ENCODE data around the gene ELFN2.

Gene ELFN2

DNA sequence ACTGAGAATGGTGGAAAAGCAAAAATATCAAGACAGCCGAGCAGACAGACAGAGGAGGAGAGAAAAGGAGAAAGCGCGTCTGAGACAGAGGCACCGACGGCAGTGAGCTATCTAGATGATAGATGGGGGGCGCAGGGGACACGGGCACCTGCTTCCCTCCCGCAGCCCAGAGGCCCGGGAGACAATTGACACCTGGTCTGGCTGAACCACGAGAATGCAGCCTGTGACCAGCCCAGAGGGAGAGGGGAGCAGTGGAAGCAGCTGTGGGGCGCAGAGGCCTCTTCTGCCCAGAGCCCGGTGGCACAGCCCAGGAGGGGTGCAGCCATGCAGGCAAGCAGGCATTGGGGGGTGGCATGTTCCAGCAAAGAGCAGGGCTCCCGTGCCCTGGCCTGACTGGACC lies 48.2 kb downstream of the ELFN2 start:
- no peak for DNase-seq

DNA sequence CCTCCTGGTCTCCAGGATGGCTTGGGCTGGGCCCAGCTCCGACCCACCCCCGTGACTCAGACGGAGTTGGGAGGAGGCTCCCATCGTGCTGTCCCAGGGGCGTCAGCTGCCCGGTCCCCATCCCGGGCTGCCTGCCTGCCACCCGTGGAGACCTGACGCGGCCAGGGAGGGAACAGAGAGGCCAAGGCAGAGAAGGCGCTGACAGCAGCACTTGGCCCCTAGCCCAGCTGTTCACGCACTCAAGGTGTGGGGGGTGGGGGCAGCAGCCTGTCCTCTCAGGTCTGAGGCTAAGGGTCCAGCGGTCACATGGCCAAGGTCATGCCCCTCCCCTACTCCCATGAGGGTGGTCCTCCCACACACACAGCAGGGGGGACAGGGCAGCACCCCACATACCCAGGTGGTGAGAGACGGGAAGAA lies 48.6 kb downstream of the ELFN2 start:
- no peak for DNase-seq

DNA sequence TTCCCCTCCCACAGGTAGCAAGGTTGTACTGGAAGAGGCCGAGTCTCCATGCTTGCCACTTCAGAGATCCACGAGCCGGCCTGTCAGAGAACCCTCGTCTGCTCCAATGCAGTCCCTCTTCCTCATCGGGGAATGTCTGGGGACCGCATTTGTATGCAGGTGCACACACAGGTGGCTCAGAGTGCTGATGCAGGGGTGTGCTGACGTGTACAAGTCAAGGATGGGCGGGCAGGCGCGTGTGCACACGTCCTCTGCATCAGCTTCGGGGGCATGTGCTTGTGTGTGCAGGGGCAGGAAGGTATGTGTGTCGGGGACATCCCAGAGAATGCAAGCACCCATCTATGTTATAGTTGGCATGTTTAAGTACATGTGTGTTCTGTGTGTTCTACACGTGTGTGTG lies 49.4 kb downstream of the ELFN2 start:
- no peak for DNase-seq

DNA sequence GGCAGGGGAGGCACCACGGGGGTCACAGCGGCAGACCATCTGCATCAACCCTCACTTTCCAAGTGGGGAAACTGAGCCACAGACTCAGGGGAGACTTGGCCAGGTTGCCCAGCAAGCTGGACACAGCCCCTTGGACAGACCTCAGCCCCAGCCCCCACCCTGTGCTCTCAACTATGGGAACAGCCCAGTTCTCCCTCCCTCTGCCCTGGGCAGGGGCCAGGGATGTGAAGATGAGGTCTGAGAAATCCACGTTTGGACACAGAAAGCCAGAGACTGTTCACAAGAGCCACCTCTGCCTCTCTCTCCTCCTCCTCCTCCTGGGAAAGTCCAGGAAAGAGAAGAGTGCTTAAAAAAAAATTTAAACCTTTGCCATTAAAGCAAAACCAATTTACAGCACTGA lies 50.1 kb downstream of the ELFN2 start:
- no peak for DNase-seq

DNA sequence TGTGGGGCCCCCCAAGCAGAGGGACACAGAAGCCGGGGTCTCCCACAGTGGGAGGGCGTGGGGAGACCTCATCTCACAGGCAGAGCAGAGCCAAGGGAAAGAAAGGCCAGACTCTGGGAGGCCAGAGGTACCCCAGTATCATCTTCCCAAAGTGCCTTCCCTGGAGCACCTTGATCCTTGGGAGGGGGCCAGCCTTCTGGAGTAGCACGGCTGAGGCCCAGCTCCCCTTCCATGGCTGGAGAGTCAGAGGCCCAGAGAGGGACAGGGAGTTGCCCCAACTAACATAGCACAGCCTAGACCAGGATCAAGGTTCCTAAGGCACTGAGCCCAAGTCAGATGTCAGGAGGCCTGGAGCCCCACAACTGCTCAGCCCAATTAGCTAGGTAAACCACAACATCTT lies 50.6 kb downstream of the ELFN2 start:
- no peak for DNase-seq

DNA sequence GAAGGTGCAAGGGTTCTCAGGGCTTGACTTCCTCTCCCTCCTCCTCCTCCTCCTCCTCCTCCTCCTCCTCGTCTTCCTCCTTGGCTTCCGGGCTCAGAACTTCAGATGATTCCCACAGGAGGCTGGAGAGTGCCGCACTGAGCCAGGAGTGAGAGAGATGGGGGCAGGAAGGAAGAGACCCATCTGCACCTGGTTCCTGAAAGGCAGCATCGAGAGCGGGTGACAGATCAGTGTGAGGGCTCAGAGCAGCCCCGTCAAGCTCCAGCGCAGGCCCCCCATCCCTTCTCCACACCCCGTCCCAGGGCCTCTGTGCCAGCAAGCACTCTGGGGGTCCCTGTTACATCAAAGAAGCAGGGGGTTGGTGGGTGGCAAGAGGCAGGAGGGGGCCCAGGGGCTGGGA lies 51.5 kb downstream of the ELFN2 start:
- DNase-seq = no peak

DNA sequence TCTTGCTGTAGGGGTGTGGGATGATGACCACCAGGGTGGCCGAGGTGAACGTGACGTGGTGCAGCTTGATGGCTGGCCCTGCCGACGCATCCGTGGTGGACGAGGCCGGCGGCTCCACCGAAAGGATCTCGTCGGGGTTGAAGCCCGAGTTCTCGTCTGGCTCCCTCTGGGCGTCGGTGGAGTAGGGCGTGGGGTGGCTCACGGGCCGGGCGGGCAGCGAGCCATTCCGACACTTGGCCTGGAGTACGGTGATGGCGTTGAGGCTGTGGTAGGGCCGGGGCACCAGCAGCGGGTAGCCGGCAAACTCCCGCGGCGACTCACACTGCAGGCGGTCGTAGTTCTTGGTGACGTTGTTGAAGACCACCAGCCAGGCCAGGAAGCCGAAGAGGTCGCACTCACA lies 52.7 kb downstream of the ELFN2 start:
- no peak for DNase-seq

DNA sequence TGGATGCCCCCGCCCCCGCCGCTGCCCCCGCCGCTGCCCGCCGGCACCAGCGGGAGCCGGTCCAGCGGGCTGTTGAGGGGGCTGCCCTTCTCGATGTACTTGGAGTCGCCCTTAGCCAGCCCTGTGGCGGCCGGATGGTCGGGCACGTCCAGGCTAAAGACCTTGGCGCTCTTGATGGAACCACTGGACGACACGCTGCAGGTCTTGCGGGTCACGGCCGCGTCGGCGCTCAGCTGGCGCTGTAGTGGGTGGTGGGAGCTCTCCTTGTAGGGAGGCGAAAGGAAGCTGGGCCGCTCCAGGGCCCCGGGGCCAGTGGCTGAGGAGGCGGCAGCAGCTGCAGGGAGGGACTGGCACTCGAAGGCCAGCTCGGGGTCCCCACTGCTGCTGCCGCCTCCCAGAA lies 53.8 kb downstream of the ELFN2 start:
- DNase-seq = no peak

DNA sequence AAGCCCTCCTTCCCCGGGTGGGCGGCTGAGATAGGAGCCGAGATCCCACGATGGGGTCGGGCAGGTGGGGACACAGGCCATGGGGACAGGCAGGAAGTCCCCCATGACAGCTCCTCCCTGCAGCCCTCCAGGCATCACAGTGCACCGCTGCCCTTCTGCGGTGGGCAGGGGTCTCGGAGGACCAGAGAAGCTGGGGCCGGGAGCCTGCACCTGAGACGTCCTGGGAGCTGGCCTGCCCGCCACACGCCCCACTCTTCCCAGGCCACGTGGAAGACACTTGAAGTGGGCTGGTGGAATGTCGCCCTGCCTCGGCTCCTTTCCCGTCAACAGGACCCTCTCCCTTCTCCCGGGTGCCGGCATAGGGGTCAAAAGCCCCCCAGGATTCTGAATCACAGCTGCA lies 55.4 kb downstream of the ELFN2 start:
- no peak for DNase-seq

DNA sequence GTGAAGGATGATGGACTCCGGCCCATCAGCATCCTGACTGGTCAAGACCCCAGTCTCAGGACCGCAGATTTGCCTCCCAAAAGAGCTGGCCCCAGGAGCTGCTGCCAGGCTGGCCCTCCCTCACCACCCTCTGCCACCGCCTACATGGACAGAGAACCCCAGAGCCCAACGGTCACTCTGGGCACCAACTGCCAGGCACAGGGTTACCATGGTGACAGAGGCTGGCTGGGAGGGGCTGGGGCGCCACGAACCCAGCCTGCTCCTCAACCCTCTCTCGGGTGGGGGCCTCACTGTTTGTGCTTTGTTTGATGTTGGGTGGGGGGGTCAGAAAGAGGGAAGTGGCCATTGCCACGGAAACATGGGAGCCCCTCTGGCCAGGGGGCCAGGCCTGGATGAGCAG lies 55.8 kb downstream of the ELFN2 start:
- DNase-seq = no peak

DNA sequence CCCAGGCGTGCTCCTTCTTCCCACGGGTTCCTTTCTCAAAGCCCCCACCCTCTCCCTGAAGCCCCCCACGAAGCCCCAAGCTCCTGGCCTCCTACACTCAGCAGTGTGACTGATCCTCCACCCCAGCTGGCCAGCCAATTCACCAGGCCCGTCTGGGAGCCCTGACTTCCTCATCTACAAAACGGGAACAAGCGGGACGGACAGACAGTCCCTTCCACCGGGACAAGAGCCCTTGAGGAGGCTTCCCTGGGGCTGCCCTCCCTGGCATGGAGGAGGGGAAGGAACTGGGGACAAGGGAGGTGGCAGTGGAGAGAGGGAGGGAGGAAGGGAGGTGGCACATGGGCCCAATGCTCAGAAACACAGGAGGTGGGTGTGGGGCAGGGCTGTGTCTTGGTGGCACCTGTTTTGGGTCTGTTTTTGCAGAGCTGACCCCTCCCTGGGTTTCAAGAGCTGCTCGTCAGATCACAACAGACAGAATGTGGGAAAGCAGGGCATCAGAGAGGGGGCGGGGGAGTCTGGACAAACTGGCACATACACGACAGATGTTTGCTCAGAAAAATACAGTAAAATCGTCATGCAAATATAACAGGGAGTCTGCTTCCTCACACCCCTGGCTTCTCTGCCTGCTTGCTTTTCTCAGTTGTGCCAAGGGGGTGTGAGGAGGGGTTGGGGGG lies 56.8 kb downstream of the ELFN2 start:
- no peak for DNase-seq

DNA sequence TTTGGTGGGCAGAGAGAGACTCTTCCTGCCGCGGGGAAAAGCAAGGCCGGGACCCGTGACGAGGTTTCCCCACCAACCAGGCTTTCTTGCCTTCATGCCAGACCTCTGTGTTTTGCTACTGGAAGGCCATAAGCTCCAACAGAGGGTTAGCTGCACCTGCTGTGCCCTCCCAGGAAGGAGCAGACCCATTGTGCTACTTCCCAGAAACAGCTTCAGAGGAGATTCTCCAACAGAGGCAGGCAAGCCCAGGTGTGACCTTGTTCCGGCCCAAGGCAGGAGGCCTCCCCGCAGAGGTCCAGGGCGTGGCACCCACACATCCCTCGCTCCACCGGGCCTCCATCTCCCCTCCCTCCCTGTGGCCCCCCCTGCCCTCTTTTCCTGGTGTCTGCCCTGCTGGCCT lies 57.8 kb downstream of the ELFN2 start:
- no peak for DNase-seq

DNA sequence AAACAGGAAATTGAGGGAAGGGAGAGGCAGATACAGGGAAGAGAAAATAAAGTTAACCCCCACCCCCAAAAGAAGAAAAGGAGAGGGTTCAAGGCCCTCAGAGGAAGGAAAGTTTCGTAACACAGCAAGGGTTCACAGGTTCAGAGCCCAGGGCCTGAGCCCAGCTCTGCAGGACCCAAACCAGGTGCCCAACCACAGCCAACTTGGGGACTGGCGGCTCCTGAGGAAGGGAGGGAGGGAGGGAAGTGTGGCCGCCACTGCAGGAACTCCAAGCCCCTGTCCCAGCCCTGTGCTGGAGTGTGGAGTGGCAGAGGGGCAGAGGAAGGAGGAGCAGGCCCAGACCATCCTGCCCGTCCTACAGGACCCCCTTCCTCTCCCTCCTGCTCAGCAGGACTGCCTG lies 59.2 kb downstream of the ELFN2 start:
- DNase-seq = no peak

DNA sequence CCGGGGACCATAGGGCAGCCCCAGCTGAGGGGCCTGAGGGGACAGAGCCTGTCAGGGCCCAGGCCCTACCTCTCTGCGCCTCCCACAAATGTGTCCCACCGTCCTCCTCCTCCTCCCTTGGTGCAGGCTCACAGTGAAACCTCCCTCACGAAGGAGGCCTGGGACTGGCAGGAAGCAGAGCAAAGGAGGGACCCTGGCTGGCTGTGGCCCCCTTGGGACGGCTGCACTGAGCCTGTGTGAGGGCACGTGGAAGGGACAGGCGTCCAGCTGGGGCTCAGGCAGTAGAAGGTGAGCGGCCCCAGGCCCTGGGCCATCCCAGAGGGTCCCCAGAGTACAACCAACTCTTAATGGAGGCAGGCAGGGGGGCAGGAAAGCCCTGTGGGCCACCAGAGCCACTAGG lies 60.7 kb downstream of the ELFN2 start:
- no peak for DNase-seq

DNA sequence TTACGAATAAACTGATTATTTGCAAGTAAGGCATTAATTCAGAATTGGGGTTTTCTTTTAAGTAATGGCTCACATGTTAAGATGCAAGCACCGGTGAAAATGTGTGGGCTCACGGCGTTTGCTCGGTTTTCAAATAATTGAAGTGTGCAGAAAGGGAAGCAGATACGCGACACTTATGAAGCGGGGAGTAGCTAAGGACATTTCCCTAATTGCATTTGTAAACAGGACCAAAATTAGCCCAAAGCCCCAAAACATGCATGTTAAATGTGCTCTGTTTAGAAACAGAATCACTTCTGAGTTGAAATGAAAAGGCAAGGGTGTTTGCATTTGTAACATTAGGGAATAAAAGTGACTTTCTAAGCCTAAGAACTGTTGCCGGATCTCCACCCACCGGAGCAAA lies 61.3 kb downstream of the ELFN2 start:
- DNase-seq = no peak

DNA sequence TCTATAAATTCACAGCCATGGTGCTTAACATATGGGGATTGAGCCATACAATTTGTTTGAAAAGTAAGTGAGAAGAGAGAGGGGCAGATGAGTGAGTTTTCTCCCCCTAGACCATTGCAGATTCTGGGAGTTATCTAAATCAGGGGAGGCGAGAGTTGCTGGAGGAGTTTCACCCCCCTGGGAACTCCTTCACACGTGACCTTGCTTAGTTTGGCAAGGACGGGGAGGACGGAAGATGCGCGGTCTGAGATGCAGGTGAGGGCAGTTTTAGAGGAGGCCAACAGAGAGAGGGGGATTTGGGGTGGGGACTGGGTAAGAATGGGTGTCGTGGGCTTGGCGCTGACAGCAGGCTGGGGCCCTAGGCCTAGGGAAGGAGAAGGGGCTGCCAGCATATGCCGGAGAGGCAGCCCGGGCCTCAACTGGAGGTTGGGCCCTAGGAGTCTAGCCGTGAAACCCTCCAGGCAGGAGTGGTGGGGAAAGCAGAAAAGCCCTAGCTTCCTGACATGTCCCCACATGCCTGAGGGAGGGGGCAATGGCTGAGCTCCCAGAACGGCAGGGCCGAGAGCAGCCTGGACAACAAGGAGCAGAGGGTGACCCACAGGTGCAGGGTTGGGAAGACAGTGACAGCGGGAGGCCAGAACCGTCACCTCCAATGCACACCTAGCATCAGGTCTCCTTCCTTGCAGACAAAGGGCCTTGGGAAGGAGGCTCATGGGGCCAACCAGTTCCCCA lies 63.9 kb downstream of the ELFN2 start:
- DNase-seq = no peak

DNA sequence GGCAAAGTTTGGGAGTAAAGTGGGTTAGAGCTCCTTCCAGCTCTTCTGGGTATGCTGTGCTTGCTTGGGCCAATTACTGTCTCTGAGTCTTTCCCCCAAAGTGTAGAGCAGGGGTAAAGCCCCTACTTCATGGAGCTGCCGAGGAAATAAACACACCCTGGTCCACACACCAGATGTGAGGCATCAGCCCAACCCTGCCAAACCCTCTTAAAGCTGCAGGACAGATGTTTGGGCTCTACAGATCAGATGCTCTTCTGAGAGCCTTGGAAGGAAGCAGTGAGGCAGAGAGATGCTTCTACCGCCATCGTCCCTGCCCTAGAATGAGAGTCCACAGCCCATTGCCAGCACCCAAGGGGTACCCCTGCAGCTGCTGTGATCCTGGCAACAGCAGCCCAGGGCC lies 64.7 kb downstream of the ELFN2 start:
- no peak for DNase-seq

DNA sequence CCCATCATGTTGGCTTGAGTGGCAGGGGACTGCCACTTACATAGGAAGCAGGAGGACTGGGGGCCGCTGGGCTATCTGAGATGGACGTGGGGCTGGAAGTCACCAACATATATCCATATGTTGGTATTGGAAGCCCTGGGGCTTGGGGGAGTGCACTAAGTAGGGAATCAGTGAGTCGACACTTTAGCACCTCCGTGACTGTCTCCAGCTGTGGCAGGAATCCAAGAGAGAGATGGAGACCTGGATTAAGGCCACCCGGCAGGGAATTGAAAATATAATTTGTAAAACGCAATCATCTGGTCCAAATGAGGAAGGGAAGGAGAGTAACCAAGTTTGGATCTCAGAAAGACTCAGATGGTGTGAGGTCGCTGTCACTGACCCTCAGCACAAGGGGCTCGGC lies 68.4 kb downstream of the ELFN2 start:
- DNase-seq = no peak

DNA sequence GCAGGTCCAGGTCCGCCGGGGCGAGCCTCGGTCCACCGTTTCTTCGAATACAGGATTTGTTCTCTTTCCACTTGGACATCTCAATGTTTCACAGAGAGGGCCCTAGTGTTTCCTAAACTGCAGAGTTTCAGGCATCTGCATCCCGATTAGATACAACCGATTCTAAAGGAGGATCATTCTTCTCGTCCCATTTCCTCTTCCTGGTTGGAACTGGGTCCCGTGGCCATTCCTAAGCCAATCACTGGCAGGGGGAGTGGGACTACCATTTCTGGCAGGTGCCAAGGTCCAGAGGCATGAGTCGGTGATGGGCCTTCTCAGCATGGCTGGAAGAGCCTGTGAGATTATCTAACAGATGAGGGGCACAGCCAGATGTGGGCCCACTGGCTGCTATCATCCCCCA lies 68.9 kb downstream of the ELFN2 start:
- no peak for DNase-seq

DNA sequence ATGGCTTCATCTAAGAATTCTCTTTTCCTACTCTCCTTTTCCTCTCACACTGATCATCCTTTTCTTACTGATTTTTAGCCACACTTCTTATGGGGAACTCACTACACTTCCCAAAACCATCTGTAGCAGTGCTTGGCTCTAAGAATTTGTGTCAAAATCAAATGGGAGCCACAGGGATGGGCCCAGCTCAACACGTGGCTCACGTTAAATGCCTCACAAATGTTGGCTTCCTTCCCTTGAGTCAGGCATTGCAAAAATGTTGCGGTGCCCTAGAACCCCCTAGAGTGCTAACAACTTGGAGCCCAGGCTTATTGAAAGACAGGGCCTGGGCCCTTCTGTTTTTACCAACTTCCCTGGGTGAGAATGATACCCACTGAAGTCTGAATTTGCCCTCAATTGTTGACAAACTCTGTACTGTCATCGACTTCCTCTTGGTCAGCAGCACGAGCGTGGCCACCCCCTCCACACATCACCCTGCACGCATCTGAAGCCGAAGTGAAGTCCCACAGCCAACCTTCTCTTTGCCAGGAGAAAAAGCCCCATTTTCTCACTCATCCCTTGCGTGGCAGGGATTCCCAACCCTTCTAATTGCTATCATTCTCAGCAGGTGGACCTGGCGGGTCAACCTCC lies 69.7 kb downstream of the ELFN2 start:
- no peak for DNase-seq

DNA sequence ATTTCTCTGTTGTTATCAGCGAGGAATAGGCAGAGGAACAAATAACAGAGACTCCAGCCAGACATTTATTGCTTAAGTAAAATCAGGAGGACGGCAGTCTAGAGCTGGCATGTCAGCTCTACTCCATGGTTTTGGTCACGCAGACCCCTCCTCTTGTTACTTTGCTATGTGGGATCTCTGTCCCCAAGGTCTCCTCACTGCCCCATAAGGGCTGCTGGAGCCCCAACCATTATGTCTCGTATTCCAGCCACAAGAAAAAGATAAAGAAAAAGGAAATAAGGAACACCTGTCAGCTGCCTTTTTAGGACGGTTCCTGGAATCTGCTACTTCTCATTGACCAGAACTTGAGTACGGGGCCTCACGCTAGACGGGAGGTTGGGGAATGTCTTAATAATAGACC lies 70.4 kb downstream of the ELFN2 start:
- DNase-seq = no peak

DNA sequence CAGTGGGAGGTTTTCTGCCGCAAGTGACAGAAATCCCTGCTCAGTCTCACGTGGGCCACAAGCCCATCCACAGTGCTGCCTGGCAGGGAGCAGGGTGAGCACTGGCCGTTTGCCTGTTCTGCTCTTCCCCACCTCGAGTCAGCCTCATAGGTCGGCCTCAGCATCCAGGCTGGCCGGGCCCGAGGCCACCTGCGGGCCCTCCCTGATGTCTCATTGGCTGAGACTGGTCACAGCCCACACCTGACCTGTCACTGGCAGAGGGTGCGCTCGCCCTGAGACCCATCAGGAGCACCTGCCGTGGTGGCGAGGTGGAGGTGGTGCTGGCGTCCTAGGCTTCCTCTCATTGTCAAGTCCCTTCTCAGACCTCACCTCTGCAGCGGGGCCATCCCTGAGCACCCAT lies 72.1 kb downstream of the ELFN2 start:
- DNase-seq = no peak

DNA sequence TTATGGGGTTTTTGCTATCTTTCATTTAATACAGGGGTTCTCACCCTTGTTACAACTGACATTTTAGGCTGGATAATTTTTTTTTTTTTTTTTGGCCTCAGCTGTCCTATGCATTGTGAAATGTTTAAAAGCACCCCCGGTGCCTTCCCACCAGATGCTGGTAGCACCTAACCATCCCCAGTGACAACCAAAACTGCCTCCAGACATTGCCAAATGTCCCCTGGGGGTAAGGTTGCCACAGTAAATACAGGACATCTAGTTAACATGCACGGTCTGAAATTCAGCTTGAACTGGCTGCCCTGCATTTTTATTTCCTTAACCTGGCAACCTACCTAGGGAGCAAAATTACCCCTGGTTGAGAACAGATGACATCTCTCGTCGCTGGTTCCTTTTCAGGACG lies 72.6 kb downstream of the ELFN2 start:
- no peak for DNase-seq

DNA sequence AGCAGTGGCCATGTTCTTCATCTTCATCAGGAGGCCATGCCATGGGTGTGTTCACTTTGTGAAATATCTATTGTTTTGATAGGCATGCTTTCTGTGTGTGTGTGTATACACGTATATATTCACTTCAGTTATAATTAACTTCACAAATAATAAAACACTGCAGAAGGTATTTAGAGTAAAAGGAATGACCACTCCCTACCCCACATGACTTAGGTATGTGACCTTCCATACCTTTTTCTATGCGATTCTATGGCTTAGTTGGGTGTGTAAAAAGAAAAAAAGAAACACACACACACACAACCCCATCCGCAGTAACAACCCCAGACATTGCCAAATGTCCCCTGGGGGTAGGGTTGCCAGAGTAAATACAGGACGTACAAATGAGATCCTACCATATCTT lies 73.0 kb downstream of the ELFN2 start:
- DNase-seq = no peak

DNA sequence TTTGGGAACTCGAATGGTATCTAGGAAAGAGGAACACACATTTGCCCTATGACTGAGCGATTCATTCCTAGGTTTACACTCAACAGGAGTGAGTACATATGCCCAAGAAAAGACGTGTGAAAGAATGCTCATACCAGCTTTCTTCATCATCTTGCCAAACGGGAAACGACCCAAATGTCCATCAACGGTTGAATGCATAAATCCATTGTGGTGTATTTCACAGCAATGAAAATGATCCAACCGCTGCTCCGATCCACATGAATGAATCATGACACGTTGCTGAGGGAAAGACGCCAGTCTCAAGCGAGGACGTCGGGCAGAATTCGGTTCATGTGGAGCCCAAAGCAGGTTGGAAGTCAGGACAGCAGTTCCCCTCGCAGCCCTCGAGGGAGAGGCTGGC lies 73.4 kb downstream of the ELFN2 start:
- no peak for DNase-seq
